Liver (tissue), 9 donors: ENCODE measurements around the gene SLC25A26. TPM values are rescaled to one million over a fixed set of nuclear protein-coding genes. Genes with fewer than 3 reads are reported as not detected.

Experiments used
- DNase-seq: peaks from one replicate; pipeline ENCODE4 v3.0.0-alpha.2; 2017; ENCODE audit warnings: low spot score
- H3K27ac ChIP-seq, 2 donors: one replicate each; pipeline ENCODE4 v1.7.0; 2013; ENCODE audit warnings: inconsistent platforms in 2 of 2, low read length in 2 of 2, control low read depth in 1 of 2, low read depth in 1 of 2, mild to moderate bottlenecking in 1 of 2
- H3K27me3 ChIP-seq, 4 donors: one replicate each; pipeline versions ENCODE4 v1.6.1 to v1.7.0; 2013; ENCODE audit warnings: low read length in 3 of 4, inconsistent platforms in 1 of 4, mild to moderate bottlenecking in 1 of 4, moderate library complexity in 1 of 4; ENCODE audit not compliant: control insufficient read depth in 4 of 4, insufficient read depth in 4 of 4
- H3K36me3 ChIP-seq, 4 donors: one replicate each; pipeline versions ENCODE4 v1.6.1 to v1.7.0; 2013; ENCODE audit warnings: low read length in 3 of 4, mild to moderate bottlenecking in 3 of 4, low read depth in 1 of 4, moderate library complexity in 1 of 4; ENCODE audit not compliant: control insufficient read depth in 4 of 4, insufficient read depth in 3 of 4
- H3K4me1 ChIP-seq, 4 donors: one replicate each; pipeline versions ENCODE4 v1.6.1 to v1.7.0; 2013; ENCODE audit warnings: low read length in 3 of 4, mild to moderate bottlenecking in 3 of 4, moderate library complexity in 1 of 4; ENCODE audit not compliant: control insufficient read depth in 4 of 4, insufficient read depth in 4 of 4
- H3K4me3 ChIP-seq, 3 donors: one replicate each; pipeline versions ENCODE4 v1.6.1 to v1.7.0; 2013; ENCODE audit warnings: low read length in 3 of 3, control low read depth in 1 of 3, low read depth in 1 of 3, mild to moderate bottlenecking in 1 of 3
- H3K9ac ChIP-seq, 2 donors: one replicate each; pipeline ENCODE4 v1.7.0; 2013; ENCODE audit warnings: low read length in 2 of 2, mild to moderate bottlenecking in 2 of 2, moderate library complexity in 2 of 2, control low read depth in 1 of 2, low read depth in 1 of 2
- H3K9me3 ChIP-seq, 4 donors: one replicate each; pipeline versions ENCODE4 v1.6.1 to v1.7.0; 2013; ENCODE audit warnings: low read length in 3 of 4; ENCODE audit not compliant: control insufficient read depth in 4 of 4
- EGR1 ChIP-seq, 2 donors: IDR thresholded peaks; 2 replicates each; pipeline ENCODE4 v1.6.1; 2016 to 2018; ENCODE audit warnings: antibody characterized with exemption in 2 of 2, low read depth in 2 of 2
- FOXA1 ChIP-seq: IDR thresholded peaks from 2 replicates; pipeline ENCODE4 v1.6.1; 2016; ENCODE audit warnings: antibody characterized with exemption
- HNF4A ChIP-seq, 2 donors: conservative IDR thresholded peaks; 2 replicates each; pipeline ENCODE4 v1.6.1; 2016; ENCODE audit warnings: antibody characterized with exemption in 2 of 2, mild to moderate bottlenecking in 2 of 2
- HNF4G ChIP-seq: IDR thresholded peaks from 2 replicates; pipeline ENCODE4 v1.6.1; 2016; ENCODE audit warnings: antibody characterized with exemption
- JUND ChIP-seq, 2 donors: IDR thresholded peaks; 2 replicates each; pipeline ENCODE4 v1.6.1; 2016; ENCODE audit warnings: antibody characterized with exemption in 2 of 2
- RAD21 ChIP-seq, 2 donors: IDR thresholded peaks; 2 replicates each; pipeline ENCODE4 v1.6.1; 2016; ENCODE audit warnings: antibody characterized with exemption in 2 of 2, mild to moderate bottlenecking in 2 of 2
- RXRA ChIP-seq, 2 donors: IDR thresholded peaks; 2 replicates each; pipeline ENCODE4 v1.6.1; 2017 to 2018; ENCODE audit warnings: antibody characterized with exemption in 2 of 2, mild to moderate bottlenecking in 1 of 2
- SP1 ChIP-seq: IDR thresholded peaks from 2 replicates; pipeline ENCODE4 v1.6.1; 2018; ENCODE audit warnings: antibody characterized with exemption, mild to moderate bottlenecking
- TAF1 ChIP-seq: conservative IDR thresholded peaks from 2 replicates; pipeline ENCODE4 v1.6.1; 2016; ENCODE audit warnings: antibody characterized with exemption, mild to moderate bottlenecking
- YY1 ChIP-seq: IDR thresholded peaks from 2 replicates; pipeline ENCODE4 v1.6.1; 2016; ENCODE audit warnings: antibody characterized with exemption, mild to moderate bottlenecking
- WGBS: extraction: QIAGEN DNeasy Blood & Tissue Kit; methylation state at CpG from one replicate; pipeline ENCODE4 v1.1.7; 2013; 5-methylcytosine and 5-hydroxymethylcytosine counted together
- polyA plus RNA-seq, 2 donors: library from polyadenylated mRNA; stranded (reverse) in 1 of 2; unstranded in 1 of 2; fragments of 200-250 nt in 1 of 2; fragments of >200 nt in 1 of 2; fragmentation: Nextera tagmentation in 1 of 2; extraction: Ambion mirVana in 1 of 2; gene quantifications; one replicate each; pipeline versions ENCODE4 v1.2.1 to v1.2.3, GENCODE V29; 2013 to 2015
- total RNA-seq, 2 donors: library from RNA; depleted of rRNA; stranded (reverse); fragments of >200 nt; gene quantifications; one replicate each; pipeline ENCODE4 v1.2.3, GENCODE V29; 2014
- TF ChIP-seq, protein P1 (sequence below): IDR thresholded peaks from 2 replicates; pipeline ENCODE4 v1.6.1; 2016; ENCODE audit warnings: antibody characterized with exemption
- TF ChIP-seq, protein P2 (sequence below): fragments of 150-350 bp; IDR thresholded peaks from 2 replicates; pipeline ENCODE4 v1.5.1; 2017; ENCODE audit warnings: improper control_type of control experiment, low read depth, low read length; ENCODE audit not compliant: missing input control
- TF ChIP-seq, protein P3 (sequence below): IDR thresholded peaks from 2 replicates; pipeline ENCODE4 v1.6.1; 2016; ENCODE audit warnings: antibody characterized with exemption, mild to moderate bottlenecking
- TF ChIP-seq, protein P4 (sequence below): IDR thresholded peaks from 2 replicates; pipeline ENCODE4 v1.6.1; 2016; ENCODE audit warnings: antibody characterized with exemption
- TF ChIP-seq, protein P5 (sequence below): IDR thresholded peaks from 2 replicates; pipeline ENCODE4 v1.6.1; 2016; ENCODE audit warnings: antibody characterized with exemption
- donor health status: healthy.
- donor health status: healthy.
- donor health status: healthy.
- donor health status: healthy.
- donor health status: healthy.

SLC25A26 gene
- total and polyA plus RNA-seq, 4 donors = 9.9 to 21.6 (median 12.8) TPM

DNA sequence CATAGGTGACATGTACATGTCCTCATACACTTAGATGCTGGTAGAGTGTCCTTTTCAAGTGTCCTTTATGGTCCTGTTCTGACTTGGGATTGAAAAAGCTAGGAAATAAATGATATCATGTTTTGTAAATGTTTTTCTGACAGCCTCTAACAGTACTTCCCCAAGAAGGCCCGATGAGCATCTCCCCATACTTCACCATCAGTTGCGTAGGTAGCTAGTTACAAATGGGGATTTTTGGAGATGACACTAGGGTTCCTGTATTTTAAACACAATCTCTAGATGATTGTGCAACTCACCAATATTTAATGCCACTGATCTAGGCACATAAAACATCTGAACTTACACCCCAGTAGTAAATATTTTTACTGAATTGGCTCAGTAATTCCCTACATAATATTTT, 27.8 kb downstream of the SLC25A26 start:
- no peak for DNase-seq
- H3K4me1 ChIP-seq = peaks cover 0 to 2% (median 0%) of the 10 kb centered on the region in 4 donors
- no peak overlapping the region for H3K4me3 ChIP-seq
- peaks cover 3 to 8% (median 6%) of the 10 kb centered on the region in 4 donors for H3K36me3 ChIP-seq
- H3K27ac ChIP-seq = no peak overlapping the region
- H3K9ac ChIP-seq = no peak overlapping the region
- no peaks in the 10 kb centered on the region for H3K9me3 ChIP-seq
- TF ChIP-seq SP1 = no peak
- TF ChIP-seq, protein P1, sequence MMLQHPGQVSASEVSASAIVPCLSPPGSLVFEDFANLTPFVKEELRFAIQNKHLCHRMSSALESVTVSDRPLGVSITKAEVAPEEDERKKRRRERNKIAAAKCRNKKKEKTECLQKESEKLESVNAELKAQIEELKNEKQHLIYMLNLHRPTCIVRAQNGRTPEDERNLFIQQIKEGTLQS = no peak
- no peak for TF ChIP-seq RAD21 (IDR thresholded peaks at IDR 0.05)
- no peak for TF ChIP-seq FOXA1
- TF ChIP-seq RXRA (IDR thresholded peaks at IDR 0.05) = no peak
- no peak for TF ChIP-seq EGR1 (IDR thresholded peaks at IDR 0.05; ENCODE audit: low read depth in 2 of 2)
- TF ChIP-seq, protein P2, sequence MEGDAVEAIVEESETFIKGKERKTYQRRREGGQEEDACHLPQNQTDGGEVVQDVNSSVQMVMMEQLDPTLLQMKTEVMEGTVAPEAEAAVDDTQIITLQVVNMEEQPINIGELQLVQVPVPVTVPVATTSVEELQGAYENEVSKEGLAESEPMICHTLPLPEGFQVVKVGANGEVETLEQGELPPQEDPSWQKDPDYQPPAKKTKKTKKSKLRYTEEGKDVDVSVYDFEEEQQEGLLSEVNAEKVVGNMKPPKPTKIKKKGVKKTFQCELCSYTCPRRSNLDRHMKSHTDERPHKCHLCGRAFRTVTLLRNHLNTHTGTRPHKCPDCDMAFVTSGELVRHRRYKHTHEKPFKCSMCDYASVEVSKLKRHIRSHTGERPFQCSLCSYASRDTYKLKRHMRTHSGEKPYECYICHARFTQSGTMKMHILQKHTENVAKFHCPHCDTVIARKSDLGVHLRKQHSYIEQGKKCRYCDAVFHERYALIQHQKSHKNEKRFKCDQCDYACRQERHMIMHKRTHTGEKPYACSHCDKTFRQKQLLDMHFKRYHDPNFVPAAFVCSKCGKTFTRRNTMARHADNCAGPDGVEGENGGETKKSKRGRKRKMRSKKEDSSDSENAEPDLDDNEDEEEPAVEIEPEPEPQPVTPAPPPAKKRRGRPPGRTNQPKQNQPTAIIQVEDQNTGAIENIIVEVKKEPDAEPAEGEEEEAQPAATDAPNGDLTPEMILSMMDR = no peak
- TF ChIP-seq YY1 = no peak
- TF ChIP-seq JUND (IDR thresholded peaks at IDR 0.05) = no peak
- TF ChIP-seq HNF4G = no peak
- TF ChIP-seq HNF4A (conservative IDR thresholded peaks at IDR 0.05) = no peak
- TF ChIP-seq, protein P3, sequence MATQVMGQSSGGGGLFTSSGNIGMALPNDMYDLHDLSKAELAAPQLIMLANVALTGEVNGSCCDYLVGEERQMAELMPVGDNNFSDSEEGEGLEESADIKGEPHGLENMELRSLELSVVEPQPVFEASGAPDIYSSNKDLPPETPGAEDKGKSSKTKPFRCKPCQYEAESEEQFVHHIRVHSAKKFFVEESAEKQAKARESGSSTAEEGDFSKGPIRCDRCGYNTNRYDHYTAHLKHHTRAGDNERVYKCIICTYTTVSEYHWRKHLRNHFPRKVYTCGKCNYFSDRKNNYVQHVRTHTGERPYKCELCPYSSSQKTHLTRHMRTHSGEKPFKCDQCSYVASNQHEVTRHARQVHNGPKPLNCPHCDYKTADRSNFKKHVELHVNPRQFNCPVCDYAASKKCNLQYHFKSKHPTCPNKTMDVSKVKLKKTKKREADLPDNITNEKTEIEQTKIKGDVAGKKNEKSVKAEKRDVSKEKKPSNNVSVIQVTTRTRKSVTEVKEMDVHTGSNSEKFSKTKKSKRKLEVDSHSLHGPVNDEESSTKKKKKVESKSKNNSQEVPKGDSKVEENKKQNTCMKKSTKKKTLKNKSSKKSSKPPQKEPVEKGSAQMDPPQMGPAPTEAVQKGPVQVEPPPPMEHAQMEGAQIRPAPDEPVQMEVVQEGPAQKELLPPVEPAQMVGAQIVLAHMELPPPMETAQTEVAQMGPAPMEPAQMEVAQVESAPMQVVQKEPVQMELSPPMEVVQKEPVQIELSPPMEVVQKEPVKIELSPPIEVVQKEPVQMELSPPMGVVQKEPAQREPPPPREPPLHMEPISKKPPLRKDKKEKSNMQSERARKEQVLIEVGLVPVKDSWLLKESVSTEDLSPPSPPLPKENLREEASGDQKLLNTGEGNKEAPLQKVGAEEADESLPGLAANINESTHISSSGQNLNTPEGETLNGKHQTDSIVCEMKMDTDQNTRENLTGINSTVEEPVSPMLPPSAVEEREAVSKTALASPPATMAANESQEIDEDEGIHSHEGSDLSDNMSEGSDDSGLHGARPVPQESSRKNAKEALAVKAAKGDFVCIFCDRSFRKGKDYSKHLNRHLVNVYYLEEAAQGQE = no peak
- TF ChIP-seq, protein P4, sequence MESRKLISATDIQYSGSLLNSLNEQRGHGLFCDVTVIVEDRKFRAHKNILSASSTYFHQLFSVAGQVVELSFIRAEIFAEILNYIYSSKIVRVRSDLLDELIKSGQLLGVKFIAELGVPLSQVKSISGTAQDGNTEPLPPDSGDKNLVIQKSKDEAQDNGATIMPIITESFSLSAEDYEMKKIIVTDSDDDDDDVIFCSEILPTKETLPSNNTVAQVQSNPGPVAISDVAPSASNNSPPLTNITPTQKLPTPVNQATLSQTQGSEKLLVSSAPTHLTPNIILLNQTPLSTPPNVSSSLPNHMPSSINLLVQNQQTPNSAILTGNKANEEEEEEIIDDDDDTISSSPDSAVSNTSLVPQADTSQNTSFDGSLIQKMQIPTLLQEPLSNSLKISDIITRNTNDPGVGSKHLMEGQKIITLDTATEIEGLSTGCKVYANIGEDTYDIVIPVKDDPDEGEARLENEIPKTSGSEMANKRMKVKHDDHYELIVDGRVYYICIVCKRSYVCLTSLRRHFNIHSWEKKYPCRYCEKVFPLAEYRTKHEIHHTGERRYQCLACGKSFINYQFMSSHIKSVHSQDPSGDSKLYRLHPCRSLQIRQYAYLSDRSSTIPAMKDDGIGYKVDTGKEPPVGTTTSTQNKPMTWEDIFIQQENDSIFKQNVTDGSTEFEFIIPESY = no peak
- TF ChIP-seq, protein P5, sequence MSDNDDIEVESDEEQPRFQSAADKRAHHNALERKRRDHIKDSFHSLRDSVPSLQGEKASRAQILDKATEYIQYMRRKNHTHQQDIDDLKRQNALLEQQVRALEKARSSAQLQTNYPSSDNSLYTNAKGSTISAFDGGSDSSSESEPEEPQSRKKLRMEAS = no peak
- no peak for TF ChIP-seq TAF1
- H3K27me3 ChIP-seq = no peaks in the 10 kb centered on the region
- 76% methylated on average over 2 of the region's 2 CpGs for WGBS
